NCI-H345 treated with DMSO at 0.1 percent for 48 hours (cell line): ENCODE measurements around the gene EFNB2.

Source experiments
- DNase-seq: peaks from one replicate; lab custom pipeline; 2025; ENCODE audit not compliant: unreplicated experiment; lab: John Stamatoyannopoulos, UW

Gene EFNB2

DNA sequence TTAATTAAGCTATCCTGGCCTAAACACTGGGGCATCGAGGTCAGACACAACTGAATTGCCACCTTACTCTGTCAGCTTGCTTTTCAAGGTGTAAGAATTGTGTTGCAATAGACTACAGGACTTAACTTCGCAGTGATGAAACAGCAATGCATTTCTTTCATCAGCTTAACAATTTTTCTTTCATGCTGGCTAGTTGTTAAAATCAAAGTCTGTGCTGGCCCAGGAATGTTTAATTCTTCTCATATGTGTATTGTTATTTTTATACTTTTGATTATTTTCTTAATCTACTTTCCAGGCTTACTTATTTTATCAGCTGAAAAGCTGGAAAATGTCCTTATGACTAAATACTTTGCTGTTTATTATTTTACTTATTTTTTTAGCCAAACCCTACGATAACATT, 79.7 kb downstream of the EFNB2 start:
- DNase-seq: no peak

DNA sequence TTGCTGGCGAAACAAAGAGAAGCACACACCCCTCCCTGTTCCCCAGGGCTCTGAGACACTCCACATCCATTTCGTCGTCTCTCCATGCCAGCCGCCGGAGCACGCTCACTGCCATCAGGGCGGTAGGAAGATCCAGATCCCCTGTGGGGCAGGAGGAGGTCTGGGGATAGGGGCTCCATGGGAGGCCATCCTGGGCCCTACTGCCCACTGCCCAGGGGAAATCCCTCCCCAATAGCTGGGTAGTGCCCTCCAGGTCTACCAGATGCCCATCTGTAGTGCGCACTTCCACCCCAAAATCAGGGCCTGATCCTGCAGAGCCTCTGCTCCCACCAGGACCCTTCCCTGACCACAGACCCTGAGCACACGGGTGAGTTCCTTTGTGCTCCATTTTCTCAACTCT, 80.3 kb downstream of the EFNB2 start:
- no peak for DNase-seq

DNA sequence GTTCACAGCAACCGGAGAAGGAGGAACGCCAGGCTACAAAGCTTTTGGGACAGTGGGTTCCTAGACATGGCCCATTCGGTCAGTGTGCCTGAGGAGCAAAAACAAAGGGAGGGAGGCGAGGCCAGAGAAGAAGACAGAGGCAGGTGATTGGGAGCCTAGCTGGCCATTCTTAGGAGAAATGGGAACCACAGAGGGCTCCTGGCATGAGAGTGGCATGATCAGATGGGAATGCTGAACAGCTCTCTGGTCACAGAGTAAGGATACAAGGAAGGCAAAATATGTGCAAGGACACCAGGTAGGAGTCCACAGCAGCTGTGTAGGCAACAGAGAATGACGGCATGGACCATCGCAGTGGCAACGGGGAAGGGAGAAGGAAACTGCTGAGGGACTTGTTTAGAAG, 82.4 kb downstream of the EFNB2 start:
- no peak for DNase-seq

DNA sequence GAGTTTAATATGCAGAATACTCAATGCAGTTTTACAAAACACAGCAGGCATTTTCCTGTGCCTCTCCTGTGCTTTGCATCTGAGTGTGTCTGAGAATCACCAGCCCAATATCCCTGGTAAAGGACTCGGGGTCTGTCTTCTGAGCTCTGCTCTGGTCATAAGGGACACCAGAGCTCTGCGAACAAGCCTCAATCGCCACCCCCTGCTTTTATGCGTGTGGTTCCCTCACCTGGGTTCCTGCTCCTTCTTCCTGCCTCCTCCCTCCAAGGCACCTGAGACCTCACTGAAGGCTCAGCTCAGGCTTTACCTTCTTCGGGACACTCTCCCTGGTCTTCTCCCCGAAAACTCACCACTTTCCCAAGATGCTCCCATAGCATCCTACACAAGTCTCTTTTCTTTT, 84.5 kb downstream of the EFNB2 start:
- DNase-seq: no peak

DNA sequence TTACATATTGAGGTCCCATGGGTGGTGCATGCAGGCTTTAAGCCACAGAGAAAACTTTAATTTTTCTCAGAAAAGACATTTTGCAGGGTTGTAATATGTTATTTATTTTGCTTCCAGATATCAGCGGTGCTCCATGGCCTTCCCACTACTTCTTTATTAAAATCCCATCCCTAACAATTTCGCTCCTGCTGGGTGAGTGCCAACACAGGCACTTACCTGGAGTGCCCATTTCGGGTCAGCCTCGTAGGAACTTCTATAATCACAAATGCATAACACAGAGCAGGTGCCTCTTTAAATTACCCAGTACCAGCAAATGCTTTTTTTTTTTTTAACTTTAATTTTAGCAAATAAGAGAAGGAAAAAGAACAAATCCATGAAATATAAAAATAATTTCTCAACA, 86.4 kb downstream of the EFNB2 start:
- DNase-seq: peak; percentile 15

DNA sequence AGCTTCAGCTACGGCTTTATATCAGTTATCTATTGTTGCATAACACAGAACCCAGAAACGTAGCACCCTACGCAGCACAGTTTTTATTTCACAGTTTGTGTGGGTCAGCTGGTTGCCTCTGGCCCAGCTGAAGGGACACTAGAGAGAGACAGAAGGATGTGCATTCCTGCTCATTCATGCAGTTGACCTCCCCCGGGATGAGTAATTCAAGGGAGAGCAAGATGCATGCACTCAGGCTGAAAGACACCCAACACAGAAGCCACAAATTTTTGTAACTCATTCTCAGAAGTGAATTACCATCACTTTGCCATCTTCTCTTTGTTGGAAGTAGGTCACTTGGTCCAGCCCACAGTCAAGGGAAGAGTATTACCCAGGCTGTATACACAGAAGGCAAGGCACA, 89.5 kb downstream of the EFNB2 start:
- DNase-seq: no peak

DNA sequence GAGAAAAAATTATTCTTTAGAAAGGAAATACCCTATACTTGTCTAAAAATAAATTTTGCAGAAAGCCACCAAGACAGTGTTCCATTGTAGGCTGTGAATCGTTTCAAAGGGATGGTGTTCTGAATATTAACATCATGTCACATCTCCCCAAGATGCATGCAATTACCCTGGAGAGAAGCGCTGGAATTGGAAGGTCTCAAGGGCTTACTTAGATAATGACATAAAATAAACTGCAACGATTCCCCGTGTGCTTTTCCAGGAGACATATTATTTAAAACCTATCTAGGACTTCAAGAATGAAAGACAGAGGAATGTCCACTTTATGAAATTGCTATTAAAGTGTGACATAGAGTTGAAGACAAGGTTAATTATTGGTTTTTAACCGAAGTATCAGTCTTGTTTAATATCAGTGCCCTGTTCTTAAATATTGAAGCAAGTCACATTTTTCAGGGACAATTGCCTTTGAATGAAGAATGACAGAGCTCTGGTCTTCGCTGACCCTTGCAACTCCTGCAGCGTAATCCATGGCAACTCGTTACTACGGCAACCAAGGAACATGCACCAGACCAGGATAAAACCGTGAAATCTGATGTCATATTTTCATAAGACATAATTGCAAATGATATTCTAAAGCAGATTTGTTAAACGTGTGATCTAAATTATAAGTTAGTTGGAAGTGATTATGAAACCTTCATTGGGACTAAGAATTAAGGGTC, 91.7 kb downstream of the EFNB2 start:
- DNase-seq: no peak

DNA sequence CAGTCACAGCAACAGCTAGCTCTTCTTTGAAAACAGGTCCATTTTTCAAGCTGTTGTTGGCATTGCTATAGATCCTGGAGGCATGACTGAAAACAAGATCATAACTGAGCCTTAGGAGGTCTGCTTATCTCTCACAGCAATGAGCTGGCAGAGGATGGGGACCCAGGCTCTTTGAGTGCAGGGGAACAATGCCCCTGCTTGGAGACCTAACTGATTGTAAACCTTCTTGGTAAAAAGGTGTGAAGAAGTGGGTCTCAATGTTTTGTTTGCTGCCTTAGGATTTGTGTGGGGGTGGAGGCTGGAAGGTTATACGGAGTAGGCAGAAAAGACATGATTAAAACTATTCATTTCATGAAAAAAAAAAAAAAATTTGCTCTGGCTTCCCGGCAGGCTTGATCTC, 94.6 kb downstream of the EFNB2 start:
- DNase-seq: peak; percentile 73
